Measurements from ENCODE around the gene EAF1. TPM values are rescaled to one million over a fixed set of nuclear protein-coding genes. Genes with fewer than 3 reads are reported as not detected.
A peak's percentile ranks its signal among the peaks of the same experiment; 100 is the strongest.
"Not testable (repeated sequence)": the region's sequence is repeated elsewhere in the genome, so short reads cannot be mapped to it uniquely, and the experiment has no call there.

Gene EAF1
- total and polyA plus RNA-seq, 11 donors, result 2.7 to 19.6 (median 9.8) TPM

DNA sequence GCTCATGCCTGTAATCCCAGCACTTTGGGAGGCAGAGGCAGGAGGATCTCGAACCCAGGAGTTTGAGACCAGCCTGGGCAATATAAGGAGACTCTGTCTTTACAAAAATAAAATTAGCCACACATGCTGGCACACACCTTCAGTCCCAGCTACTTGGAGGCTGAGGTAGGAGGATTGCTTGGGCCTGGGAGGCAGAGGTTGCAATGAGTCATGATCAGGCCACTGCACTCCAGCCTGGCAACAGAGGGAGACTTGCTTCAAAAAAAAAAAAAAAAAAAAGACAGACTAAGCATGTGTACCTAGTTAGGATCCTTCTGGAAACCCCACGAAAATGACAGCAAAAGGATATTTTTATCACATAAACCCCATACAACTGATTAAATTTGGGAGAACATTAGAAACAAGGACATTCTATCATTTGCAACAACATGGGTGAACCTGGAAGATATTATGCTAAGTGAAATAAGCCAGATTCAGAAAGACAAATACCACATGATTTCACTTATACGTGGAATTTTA is 44.9 kb upstream of the EAF1 start:
- 80 to 90% (median 86%) methylated on average over 3 of the region's 3 CpGs for WGBS, 4 donors
- TF ChIP-seq CTCF (IDR thresholded peaks at IDR 0.05), result no peak
- no peak for TF ChIP-seq POLR2A (IDR thresholded peaks at IDR 0.05)
- peaks cover 0 to 36% (median 0%) of the 10 kb centered on the region in 12 donors for H3K4me1 ChIP-seq
- no peak overlapping the region for H3K27ac ChIP-seq
- peaks cover 0 to 21% (median 7%) of the 10 kb centered on the region in 12 donors for H3K9me3 ChIP-seq
- intact Hi-C loops (cut with DNase I), result no loop called here
- ATAC-seq (no peak), DNase-seq (no peak)
- no peaks in the 10 kb centered on the region for H3K27me3 ChIP-seq
- H3K36me3 ChIP-seq, result no peaks in the 10 kb centered on the region
- no peak overlapping the region for H3K4me3 ChIP-seq

- H3K4me3 ChIP-seq, result no peak overlapping the region
- no peak for DNase-seq
- 80 to 93% (median 83%) methylated on average over 4 of the region's 4 CpGs for WGBS, 4 donors
- intact Hi-C loops (cut with DNase I), result no loop called here
- H3K4me1 ChIP-seq, result peaks cover 0 to 31% (median 1%) of the 10 kb centered on the region in 12 donors
- H3K36me3 ChIP-seq, result no peaks in the 10 kb centered on the region
- H3K27me3 ChIP-seq, result no peaks in the 10 kb centered on the region
- ATAC-seq, result no peak
- peak overlapping the region in 1 of 12 donors; percentile 40 for H3K27ac ChIP-seq
- H3K9me3 ChIP-seq, result peaks cover 0 to 21% (median 7%) of the 10 kb centered on the region in 12 donors
- TF ChIP-seq POLR2A (IDR thresholded peaks at IDR 0.05) (no peak), CTCF (IDR thresholded peaks at IDR 0.05) (no peak)
These were observed 42.7 kb upstream of the EAF1 start for GRCh38 chr3:15384510-15385237.

DNA sequence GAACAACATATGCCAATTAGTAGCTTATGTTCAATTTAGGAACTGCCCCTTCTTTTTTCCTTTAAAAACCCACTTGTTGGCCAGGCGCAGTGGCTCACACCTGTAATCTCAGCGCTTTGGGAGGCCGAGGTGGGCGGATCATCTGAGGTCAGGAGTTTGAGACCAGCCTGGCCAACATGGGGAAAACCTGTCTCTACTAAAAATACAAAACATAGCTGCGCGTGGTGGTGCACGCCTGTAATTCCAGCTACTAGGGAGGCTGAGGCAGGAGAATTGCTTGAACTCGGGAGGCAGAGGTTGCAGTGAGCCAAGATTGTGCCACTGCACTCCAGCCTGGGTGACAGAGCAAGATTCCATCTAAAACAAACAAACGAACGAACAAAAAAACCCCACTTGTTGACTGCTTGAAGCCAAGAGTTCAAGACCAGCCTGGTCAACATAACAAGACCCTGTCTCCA is 42.1 kb upstream of the EAF1 start:
- not testable (repeated sequence) for DNase-seq

GRCh38 chr3:15385901-15386653 is 41.3 kb upstream of the EAF1 start:
- peaks cover 0 to 21% (median 7%) of the 10 kb centered on the region in 12 donors for H3K9me3 ChIP-seq
- no peak overlapping the region for H3K4me3 ChIP-seq
- H3K4me1 ChIP-seq, result peaks cover 0 to 31% (median 1%) of the 10 kb centered on the region in 12 donors
- no peaks in the 10 kb centered on the region for H3K36me3 ChIP-seq
- WGBS, 4 donors, result 86 to 94% (median 89%) methylated on average over 1 of the region's 1 CpG
- DNase-seq (no peak), ATAC-seq (no peak)
- H3K27ac ChIP-seq, result peak overlapping the region in 1 of 12 donors; percentile 12
- TF ChIP-seq POLR2A (IDR thresholded peaks at IDR 0.05) (no peak), CTCF (IDR thresholded peaks at IDR 0.05) (no peak)
- intact Hi-C loops (cut with DNase I), result no loop called here
- no peaks in the 10 kb centered on the region for H3K27me3 ChIP-seq

More for the DNA sequence above, 42.1 kb upstream of the EAF1 start:
- H3K4me3 ChIP-seq; ATAC-seq; H3K27me3 ChIP-seq; H3K36me3 ChIP-seq; intact Hi-C loops (cut with DNase I): not testable (repeated sequence)
- WGBS, 4 donors, result 80 to 88% (median 82%) methylated on average over 10 of the region's 10 CpGs
- Histone ChIP-seq H3K4me1 (peaks cover 0 to 31% (median 1%) of the 10 kb centered on the region in 12 donors), H3K9me3 (peaks cover 0 to 21% (median 7%) of the 10 kb centered on the region in 12 donors), H3K27ac (peak overlapping the region in 1 of 12 donors; percentile 40)

DNA sequence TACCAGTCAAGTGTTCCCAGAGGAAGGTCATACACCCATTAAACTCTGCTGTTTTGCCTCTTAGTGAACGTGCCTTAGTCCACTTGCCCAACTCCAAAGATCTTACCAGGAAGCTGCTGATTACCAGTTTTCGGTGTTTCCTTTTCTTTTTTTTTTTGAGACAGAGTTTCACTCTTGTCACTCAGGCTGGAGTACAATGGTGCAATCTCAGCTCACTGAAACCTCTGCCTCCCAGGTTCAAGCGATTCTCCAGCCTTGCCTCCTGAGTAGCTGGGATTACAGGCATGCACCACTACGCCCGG is 40.8 kb upstream of the EAF1 start:
- Histone ChIP-seq H3K4me1 (peaks cover 0 to 31% (median 1%) of the 10 kb centered on the region in 12 donors), H3K9me3 (peaks cover 0 to 21% (median 7%) of the 10 kb centered on the region in 12 donors), H3K27ac (peak overlapping the region in 2 of 12 donors; percentile 12 to 60)
- H3K36me3 ChIP-seq; intact Hi-C loops (cut with DNase I); H3K4me3 ChIP-seq; ATAC-seq; DNase-seq; H3K27me3 ChIP-seq: not testable (repeated sequence)
- 72 to 79% (median 75%) methylated on average over 5 of the region's 5 CpGs for WGBS, 4 donors
